HepG2 (cell line): Measurements from ENCODE around the gene FAT2. TPM values are rescaled to one million over a fixed set of nuclear protein-coding genes. Genes with fewer than 3 reads are reported as not detected.

Source experiments
- ATAC-seq: fragments of 200-7000 bp; cut with Tn5 transposase; 3 replicates; pipeline ENCODE4 v1.9.1; 2020; ENCODE audit warnings: mild to moderate bottlenecking, moderate library complexity
- BruUV-seq: library from RNA; stranded (reverse); fragments of 400-500 nt; replicated peaks from 2 replicates; lab custom pipeline; 2021; lab: Mats Ljungman, UMichigan
- CTCF ChIA-PET: fragments of 300-600 bp; formaldehyde crosslinking; extraction: SDS; loops from one replicate; lab custom pipeline; 2021; ENCODE audit warnings: low total read pairs, inconsistent platforms, low intra/inter-chr PET ratio; lab: Yijun Ruan, JAX
- POLR2A ChIA-PET: fragments of 350-600 bp; sonication (Branson Sonifier 250); formaldehyde crosslinking; loops from one replicate; lab custom pipeline; 2020; ENCODE audit warnings: antibody characterized with exemption, inconsistent platforms; lab: Yijun Ruan, JAX
- DNase-seq: peaks from one replicate; pipeline ENCODE4 v3.0.0-alpha.2; 2015; ENCODE audit warnings: low spot score
- FAIRE-seq: peaks from 3 replicates; lab custom pipeline; 2011; peaks lifted over from hg19 to GRCh38; lab: Jason Lieb, UNC
- H2AFZ ChIP-seq: one replicate; pipeline ENCODE4 v1.6.1; 2011; ENCODE audit warnings: low read length, inconsistent platforms
- H3K27ac ChIP-seq: fragments of 300-600 bp; 3 replicates; pipeline ENCODE4 v1.8.0; 2011; ENCODE audit warnings: mixed run types, mild to moderate bottlenecking, mixed read lengths, low read length, inconsistent platforms; ENCODE audit not compliant: insufficient read depth; ENCODE audit errors: extremely low read length
- H3K27me3 ChIP-seq, 2 experiments: fragments of 200-600 bp in 1 of 2; 2 replicates in 1 of 2; 3 replicates in 1 of 2; pipeline versions ENCODE4 v1.6.0 to v1.8.0; 2011; ENCODE audit warnings: low read length in 2 of 2, mild to moderate bottlenecking in 2 of 2, moderate library complexity in 2 of 2, inconsistent platforms in 1 of 2; ENCODE audit not compliant: insufficient read depth in 2 of 2, control insufficient read depth in 1 of 2
- H3K36me3 ChIP-seq, 2 experiments: fragments of 200-600 bp in 1 of 2; replicated peaks in 1 of 2; 2 replicates in 1 of 2; 3 replicates in 1 of 2; pipeline versions ENCODE4 v1.5.1 to v1.8.0; 2011; ENCODE audit warnings: low read length in 2 of 2, inconsistent platforms in 1 of 2; ENCODE audit not compliant: insufficient read depth in 2 of 2, control insufficient read depth in 1 of 2
- H3K4me1 ChIP-seq: 2 replicates; pipeline ENCODE4 v1.5.1; 2012; ENCODE audit warnings: low read length, inconsistent platforms; ENCODE audit not compliant: insufficient read depth
- H3K4me2 ChIP-seq: 2 replicates; pipeline ENCODE4 v1.6.0; 2011; ENCODE audit warnings: low read depth, low read length, inconsistent platforms
- H3K4me3 ChIP-seq, 3 experiments: fragments of 200-600 bp in 1 of 3; sonication (generic), shearing (Covaris generic) in 1 of 3; replicated peaks in 1 of 3; 2 replicates each; pipeline ENCODE4 v1.5.1; 2011 to 2016; ENCODE audit warnings: low read length in 3 of 3, inconsistent platforms in 2 of 3, low read depth in 2 of 3, mild to moderate bottlenecking in 2 of 3, control low read depth in 1 of 3, mixed read lengths in 1 of 3; ENCODE audit not compliant: insufficient read depth in 1 of 3
- H3K79me2 ChIP-seq: one replicate; pipeline ENCODE4 v1.6.1; 2011; ENCODE audit warnings: low read length, inconsistent platforms; ENCODE audit not compliant: insufficient read depth
- H3K9ac ChIP-seq: 2 replicates; pipeline ENCODE4 v1.6.0; 2011; ENCODE audit warnings: mild to moderate bottlenecking, low read depth, low read length, inconsistent platforms; ENCODE audit not compliant: insufficient read depth
- H3K9me3 ChIP-seq: 2 replicates; pipeline ENCODE4 v1.5.1; 2012; ENCODE audit warnings: mild to moderate bottlenecking, low read length
- H4K20me1 ChIP-seq: 2 replicates; pipeline ENCODE4 v1.6.0; 2011; ENCODE audit warnings: inconsistent platforms, mild to moderate bottlenecking, low read length, moderate library complexity; ENCODE audit not compliant: insufficient read depth
- ARNT ChIP-seq: fragments of 450-650 bp; IDR thresholded peaks from 2 replicates; pipeline ENCODE4 v1.6.1; 2017
- BHLHE40 ChIP-seq: IDR thresholded peaks from 2 replicates; pipeline ENCODE4 v1.6.1; 2011; ENCODE audit warnings: low read length, improper control_type of control experiment
- GABPA ChIP-seq, 2 experiments: IDR thresholded peaks; 2 replicates each; pipeline ENCODE4 v1.6.1; 2011 to 2016; ENCODE audit warnings: low read depth in 2 of 2, low read length in 1 of 2, missing biosample characterization in 1 of 2, missing genetic modification characterization in 1 of 2
- HES4 ChIP-seq: sonication (generic); formaldehyde crosslinking; IDR thresholded peaks from 2 replicates; pipeline ENCODE4 v1.9.0; 2021; ENCODE audit warnings: mild to moderate bottlenecking, missing genetic modification reagents, borderline replicate concordance
- HOMEZ ChIP-seq: IDR thresholded peaks from 2 replicates; pipeline ENCODE4 v1.6.1; 2016; ENCODE audit warnings: low read depth
- MIXL1 ChIP-seq: IDR thresholded peaks from 2 replicates; pipeline ENCODE4 v1.6.1; 2016
- PATZ1 ChIP-seq: sonication (generic); formaldehyde crosslinking; IDR thresholded peaks from 2 replicates; pipeline ENCODE4 v1.4.0; 2020; ENCODE audit warnings: missing genetic modification reagents
- PAXIP1 ChIP-seq: sonication (generic); formaldehyde crosslinking; conservative IDR thresholded peaks from 2 replicates; pipeline ENCODE4 v1.4.0; 2020; ENCODE audit warnings: mild to moderate bottlenecking, missing genetic modification reagents, moderate library complexity
- RELA ChIP-seq: sonication (generic); formaldehyde crosslinking; IDR thresholded peaks from 2 replicates; pipeline ENCODE4 v1.4.0; 2020; ENCODE audit warnings: missing genetic modification reagents
- THAP11 ChIP-seq: IDR thresholded peaks from 2 replicates; pipeline ENCODE4 v1.6.1; 2016; ENCODE audit warnings: missing biosample characterization, missing genetic modification reagents
- USF2 ChIP-seq, 2 experiments: sonication (generic) in 1 of 2; formaldehyde crosslinking in 1 of 2; IDR thresholded peaks; 2 replicates each; pipeline versions ENCODE4 v1.5.1 to v1.6.1; 2011 to 2020; ENCODE audit warnings: borderline replicate concordance in 1 of 2, low read depth in 1 of 2, low read length in 1 of 2, mild to moderate bottlenecking in 1 of 2, missing genetic modification reagents in 1 of 2, moderate library complexity in 1 of 2
- XRCC5 ChIP-seq: fragments of 200-400 bp; formaldehyde crosslinking; optimal IDR thresholded peaks from 2 replicates; pipeline ENCODE3; 2017; ENCODE audit warnings: mild to moderate bottlenecking, low read length
- ZMYM2 ChIP-seq: sonication (generic); formaldehyde crosslinking; IDR thresholded peaks from 2 replicates; pipeline ENCODE4 v1.8.0; 2022; ENCODE audit warnings: mild to moderate bottlenecking, missing genetic modification reagents
- ZNF30 ChIP-seq: sonication (generic); formaldehyde crosslinking; IDR thresholded peaks from 2 replicates; pipeline ENCODE4 v1.5.0; 2020; ENCODE audit warnings: mild to moderate bottlenecking, missing genetic modification reagents
- ZNF772 ChIP-seq: sonication (generic); formaldehyde crosslinking; IDR thresholded peaks from 2 replicates; pipeline ENCODE4 v1.5.0; 2020; ENCODE audit warnings: mild to moderate bottlenecking, missing genetic modification reagents
- ZNF878 ChIP-seq: sonication (generic); formaldehyde crosslinking; IDR thresholded peaks from 2 replicates; pipeline ENCODE4 v1.8.1; 2023; ENCODE audit warnings: mild to moderate bottlenecking, missing genetic modification reagents, moderate library complexity
- WGBS: methylation state at CpG from one replicate; pipeline ENCODE4 v1.1.6; 2017; ENCODE audit warnings: low lambda C conversion rate; 5-methylcytosine and 5-hydroxymethylcytosine counted together
- in situ Hi-C: cut with HindIII; loops from 2 replicates; pipeline ENCODE4 v1.10.0; 2017; ENCODE audit warnings: low pct_unique_long_range_greater_than_20kb; ENCODE audit not compliant: extremely low pct_ligation_motif_present
- intact Hi-C: fragments of 100-400 bp; cut with micrococcal nuclease; formaldehyde crosslinking; loops from one replicate; pipeline ENCODE4 v1.10.0; 2022; ENCODE audit not compliant: unreplicated experiment
- polyA plus RNA-seq, 8 experiments: library from polyadenylated mRNA; depleted of rRNA in 3 of 8; stranded (reverse) in 7 of 8; unstranded in 1 of 8; fragments of >200 nt; fragmentation: Illumina TruSeq in 4 of 8; extraction: Trizol in 4 of 8; gene quantifications; 2 replicates each; pipeline versions ENCODE4 v1.2.1 to v1.2.3, GENCODE V29; 2011 to 2016; ENCODE audit warnings: low read depth in 4 of 8, missing spikeins in 1 of 8, mixed read lengths in 1 of 8; ENCODE audit not compliant: insufficient read depth in 1 of 8
- total RNA-seq, 5 experiments: library from RNA; depleted of rRNA; stranded (reverse); fragments of >200 nt; fragmentation: Illumina TruSeq; extraction: Trizol; gene quantifications; 2 replicates each; pipeline ENCODE4 v1.2.3, GENCODE V29; 2016; ENCODE audit warnings: low read depth in 1 of 5

FAT2 gene
- total and polyA plus RNA-seq, 2 of the 13 experiments (the other 11 are each of a cell fraction or from before 2014, with no cell fraction given), result not detected

- ATAC-seq (no peak), DNase-seq (no peak), FAIRE-seq (no peak)
- Histone ChIP-seq H4K20me1 (no peaks in the 10 kb centered on the region), H3K27ac (no peak overlapping the region), H3K4me1 (0 out of 2 replicates have a peak, but pooled peaks cover 6% of the 10 kb centered on the region), H3K36me3 (no peaks in the 10 kb centered on the region), H2AFZ (no peak overlapping the region), H3K4me2 (no peak overlapping the region), H3K27me3 (peaks cover 0 to 4% of the 10 kb centered on the region in 2 experiments; a peak in 1 of 5 replicates), H3K4me3 (no peak overlapping the region), H3K79me2 (no peaks in the 10 kb centered on the region), H3K9ac (no peak overlapping the region), H3K9me3 (no peaks in the 10 kb centered on the region)
- CTCF ChIA-PET, result no interaction called here
- no TSS peak for BruUV-seq
- intact Hi-C loops, result no loop called here
- POLR2A ChIA-PET, result no interaction called here
- WGBS, result 40% methylated on average over 5 of the region's 5 CpGs
- in situ Hi-C loops, result no loop called here
- TF ChIP-seq ZNF30 (CRISPR knock-in tag) (no peak), MIXL1 (CRISPR knock-in tag) (no peak), HES4 (no peak), HOMEZ (CRISPR knock-in tag) (no peak), ZMYM2 (CRISPR knock-in tag) (no peak), ARNT (no peak), ZNF878 (CRISPR knock-in tag) (no peak), GABPA (IDR thresholded peaks at IDR 0.05; ENCODE audit: low read depth, low read length) (no peak), GABPA (CRISPR knock-in tag; IDR thresholded peaks at IDR 0.05; ENCODE audit: low read depth) (no peak), RELA (CRISPR knock-in tag) (no peak), THAP11 (CRISPR knock-in tag) (no peak), USF2 (IDR thresholded peaks at IDR 0.05; ENCODE audit: low read depth, low read length) (no peak), USF2 (CRISPR knock-in tag; IDR thresholded peaks at IDR 0.05; ENCODE audit: borderline replicate concordance) (no peak), PATZ1 (CRISPR knock-in tag) (no peak), ZNF772 (CRISPR knock-in tag) (no peak), PAXIP1 (CRISPR knock-in tag) (no peak), BHLHE40 (no peak), XRCC5 (no peak)
Observed at GRCh38 chr5:151553695-151554094, 37.4 kb downstream of the FAT2 start.
